Mesodermal cell (in vitro differentiated cells): ENCODE data around the gene SLC19A1.
"Not testable (repeated sequence)": the region's sequence is repeated elsewhere in the genome, so short reads cannot be mapped to it uniquely, and the experiment has no call there.

Experiments used
- H3K27ac ChIP-seq: 2 replicates; pipeline ENCODE4 v1.7.0; 2013; ENCODE audit warnings: mild to moderate bottlenecking, low read depth, low read length, moderate library complexity; ENCODE audit not compliant: severe bottlenecking
- H3K36me3 ChIP-seq: 2 replicates; pipeline ENCODE4 v1.7.1; 2013; ENCODE audit warnings: mild to moderate bottlenecking, low read length, moderate library complexity; ENCODE audit not compliant: control insufficient read depth, insufficient read depth
- H3K4me1 ChIP-seq: one replicate; pipeline ENCODE4 v1.7.1; 2013; ENCODE audit warnings: mild to moderate bottlenecking, low read length; ENCODE audit not compliant: insufficient read depth, control insufficient read depth, poor library complexity, severe bottlenecking
- H3K4me3 ChIP-seq: 2 replicates; pipeline ENCODE4 v1.7.0; 2013; ENCODE audit warnings: low read length, control low read depth, mild to moderate bottlenecking; ENCODE audit not compliant: insufficient read depth, poor library complexity, severe bottlenecking; ENCODE audit errors: extremely low read depth
- H3K9me3 ChIP-seq: 2 replicates; pipeline ENCODE4 v1.7.1; 2013; ENCODE audit warnings: mild to moderate bottlenecking, low read length, moderate library complexity; ENCODE audit not compliant: control insufficient read depth
- WGBS, 2 experiments: methylation state at CpG; one replicate each; pipeline ENCODE4 v1.1.5; 2013; ENCODE audit warnings: missing lambda C conversion rate in 2 of 2; ENCODE audit not compliant: insufficient coverage in 2 of 2; 5-methylcytosine and 5-hydroxymethylcytosine counted together

The SLC19A1 gene

GRCh38 chr21:45506836-45507522, 35.3 kb downstream of the SLC19A1 start:
- Histone ChIP-seq H3K4me1 (no peaks in the 10 kb centered on the region), H3K9me3 (no peaks in the 10 kb centered on the region), H3K27ac (no peak overlapping the region), H3K4me3 (no peak overlapping the region), H3K36me3 (peaks cover 62% of the 10 kb centered on the region)
- WGBS, 2 experiments: 82 to 92% methylated on average over 5 to 8 of the region's 13 CpGs

- Histone ChIP-seq H3K36me3 (peaks cover 57% of the 10 kb centered on the region), H3K4me3 (no peak overlapping the region), H3K4me1 (no peaks in the 10 kb centered on the region), H3K27ac (no peak overlapping the region), H3K9me3 (no peaks in the 10 kb centered on the region)
- WGBS, 2 experiments: 83 to 91% methylated on average over 21 to 22 of the region's 22 CpGs
Observed at GRCh38 chr21:45506241-45506817, 35.9 kb downstream of the SLC19A1 start.

GRCh38 chr21:45505416-45506021, 36.7 kb downstream of the SLC19A1 start:
- H3K36me3 ChIP-seq: peaks cover 52% of the 10 kb centered on the region
- H3K9me3 ChIP-seq: no peaks in the 10 kb centered on the region
- 92 to 95% methylated on average over 27 to 29 of the region's 33 CpGs for WGBS, 2 experiments
- no peaks in the 10 kb centered on the region for H3K4me1 ChIP-seq
- H3K4me3 ChIP-seq: no peak overlapping the region
- no peak overlapping the region for H3K27ac ChIP-seq

GRCh38 chr21:45504516-45505415, 37.5 kb downstream of the SLC19A1 start:
- no peaks in the 10 kb centered on the region for H3K4me1 ChIP-seq
- no peak overlapping the region for H3K27ac ChIP-seq
- H3K4me3 ChIP-seq: no peak overlapping the region
- peaks cover 50% of the 10 kb centered on the region for H3K36me3 ChIP-seq
- no peaks in the 10 kb centered on the region for H3K9me3 ChIP-seq
- WGBS, 2 experiments: 95 to 96% methylated on average over 22 to 31 of the region's 41 CpGs

- H3K36me3 ChIP-seq: peaks cover 54% of the 10 kb centered on the region
- WGBS, 2 experiments: 96 to 98% methylated on average over 15 to 22 of the region's 22 CpGs
- H3K27ac ChIP-seq: no peak overlapping the region
- no peaks in the 10 kb centered on the region for H3K4me1 ChIP-seq
- no peaks in the 10 kb centered on the region for H3K9me3 ChIP-seq
- no peak overlapping the region for H3K4me3 ChIP-seq
Observed at GRCh38 chr21:45504021-45504515, 38.2 kb downstream of the SLC19A1 start.

GRCh38 chr21:45503226-45503625, 39.0 kb downstream of the SLC19A1 start:
- not testable (repeated sequence) for H3K4me1 ChIP-seq, H3K4me3 ChIP-seq, H3K9me3 ChIP-seq, H3K27ac ChIP-seq
- H3K36me3 ChIP-seq: peaks cover 58% of the 10 kb centered on the region
- WGBS, 2 experiments: no CpG with 5 or more reads among the region's 4 CpGs

GRCh38 chr21:45502600-45502999, 39.6 kb downstream of the SLC19A1 start:
- H3K36me3 ChIP-seq: peaks cover 57% of the 10 kb centered on the region
- H3K27ac ChIP-seq: no peak overlapping the region
- no peaks in the 10 kb centered on the region for H3K9me3 ChIP-seq
- 94 to 100% methylated on average over 9 to 10 of the region's 10 CpGs for WGBS, 2 experiments
- H3K4me3 ChIP-seq: no peak overlapping the region
- H3K4me1 ChIP-seq: no peaks in the 10 kb centered on the region

- no peak overlapping the region for H3K4me3 ChIP-seq
- 94 to 96% methylated on average over 10 of the region's 13 CpGs for WGBS, 2 experiments
- peaks cover 61% of the 10 kb centered on the region for H3K36me3 ChIP-seq
- no peaks in the 10 kb centered on the region for H3K9me3 ChIP-seq
- no peaks in the 10 kb centered on the region for H3K4me1 ChIP-seq
- H3K27ac ChIP-seq: no peak overlapping the region
Observed at GRCh38 chr21:45502006-45502345, 40.3 kb downstream of the SLC19A1 start.

- not testable (repeated sequence) for H3K4me3 ChIP-seq, H3K27ac ChIP-seq, H3K9me3 ChIP-seq, H3K4me1 ChIP-seq
- H3K36me3 ChIP-seq: peaks cover 63% of the 10 kb centered on the region
- 93 to 96% methylated on average over 7 to 9 of the region's 20 CpGs for WGBS, 2 experiments
Observed at GRCh38 chr21:45501081-45502005, 40.9 kb downstream of the SLC19A1 start.
